ENCODE results near the gene GNB5. TPM values are rescaled to one million over a fixed set of nuclear protein-coding genes. Genes with fewer than 3 reads are reported as not detected.

Gene GNB5
- total RNA-seq, 1 experiment from 2014 or later, result 22.8 TPM

GRCh38 chr15:52214553-52214952 lies 23.4 kb upstream of the GNB5 start:
- POLR2A ChIA-PET (ENCODE audit: low non-redundant PET), result no interaction called here

DNA sequence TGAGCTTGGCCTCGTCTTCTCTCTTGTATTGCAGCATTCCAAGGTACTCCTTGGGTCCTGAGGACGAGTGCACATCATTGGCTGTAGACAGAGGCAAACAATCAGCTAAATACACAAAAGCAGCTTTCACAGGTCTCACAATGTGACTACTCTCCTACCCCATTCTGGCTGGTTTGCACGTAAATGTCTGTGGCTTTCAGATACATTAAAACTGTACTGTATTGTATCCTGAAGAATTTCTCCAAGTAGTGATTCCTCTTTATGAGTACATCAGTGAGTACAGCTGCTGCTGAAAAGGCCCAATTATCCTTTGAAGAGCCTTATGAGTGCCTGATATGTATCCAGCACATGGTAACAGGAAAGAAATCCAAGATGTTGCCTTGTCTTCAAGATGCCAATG lies 22.0 kb upstream of the GNB5 start:
- POLR2A ChIA-PET (ENCODE audit: low non-redundant PET), result no interaction called here
- TF ChIP-seq EZH2 (IDR thresholded peaks at IDR 0.05; ENCODE audit: borderline replicate concordance, low read depth, low read length, poor library complexity, severe bottlenecking), result no peak
- no peaks in the 10 kb centered on the region for H3K36me3 ChIP-seq (ENCODE audit: insufficient read depth, low read length, poor library complexity, severe bottlenecking)
- no peak for DNase-seq (ENCODE audit: low spot score)
- intact Hi-C loops (cut with micrococcal nuclease; ENCODE audit: unreplicated experiment), result no loop called here
- no peaks in the 10 kb centered on the region for H3K4me1 ChIP-seq (ENCODE audit: insufficient read depth, low read length, poor library complexity, severe bottlenecking)
- CTCF ChIA-PET, result no interaction called here
- no peaks in the 10 kb centered on the region for H3K27me3 ChIP-seq (replicated peaks; ENCODE audit: insufficient read depth, low read depth, low read length, poor library complexity)
- no peak overlapping the region for H3K4me3 ChIP-seq (ENCODE audit: low read depth, low read length, poor library complexity, severe bottlenecking)
- no peaks in the 10 kb centered on the region for H3K9me3 ChIP-seq (ENCODE audit: low read depth, low read length, poor library complexity, severe bottlenecking)
- no peak overlapping the region for H3K27ac ChIP-seq (ENCODE audit: low read depth, low read length, poor library complexity, severe bottlenecking)
- no TSS peak for BruUV-seq (replicated peaks)

More at GRCh38 chr15:52214553-52214952, 23.4 kb upstream of the GNB5 start:
- BruUV-seq (replicated peaks), result no TSS peak
- no peak for DNase-seq (ENCODE audit: low spot score)
- Histone ChIP-seq H3K9me3 (ENCODE audit: low read depth, low read length, poor library complexity, severe bottlenecking) (no peaks in the 10 kb centered on the region), H3K27ac (ENCODE audit: low read depth, low read length, poor library complexity, severe bottlenecking) (no peak overlapping the region), H3K4me3 (ENCODE audit: low read depth, low read length, poor library complexity, severe bottlenecking) (no peak overlapping the region), H3K36me3 (ENCODE audit: insufficient read depth, low read length, poor library complexity, severe bottlenecking) (no peaks in the 10 kb centered on the region), H3K27me3 (replicated peaks; ENCODE audit: insufficient read depth, low read depth, low read length, poor library complexity) (no peaks in the 10 kb centered on the region), H3K4me1 (ENCODE audit: insufficient read depth, low read length, poor library complexity, severe bottlenecking) (no peaks in the 10 kb centered on the region)
- intact Hi-C loops (cut with micrococcal nuclease; ENCODE audit: unreplicated experiment), result no loop called here
- CTCF ChIA-PET, result no interaction called here
- TF ChIP-seq, protein P1, sequence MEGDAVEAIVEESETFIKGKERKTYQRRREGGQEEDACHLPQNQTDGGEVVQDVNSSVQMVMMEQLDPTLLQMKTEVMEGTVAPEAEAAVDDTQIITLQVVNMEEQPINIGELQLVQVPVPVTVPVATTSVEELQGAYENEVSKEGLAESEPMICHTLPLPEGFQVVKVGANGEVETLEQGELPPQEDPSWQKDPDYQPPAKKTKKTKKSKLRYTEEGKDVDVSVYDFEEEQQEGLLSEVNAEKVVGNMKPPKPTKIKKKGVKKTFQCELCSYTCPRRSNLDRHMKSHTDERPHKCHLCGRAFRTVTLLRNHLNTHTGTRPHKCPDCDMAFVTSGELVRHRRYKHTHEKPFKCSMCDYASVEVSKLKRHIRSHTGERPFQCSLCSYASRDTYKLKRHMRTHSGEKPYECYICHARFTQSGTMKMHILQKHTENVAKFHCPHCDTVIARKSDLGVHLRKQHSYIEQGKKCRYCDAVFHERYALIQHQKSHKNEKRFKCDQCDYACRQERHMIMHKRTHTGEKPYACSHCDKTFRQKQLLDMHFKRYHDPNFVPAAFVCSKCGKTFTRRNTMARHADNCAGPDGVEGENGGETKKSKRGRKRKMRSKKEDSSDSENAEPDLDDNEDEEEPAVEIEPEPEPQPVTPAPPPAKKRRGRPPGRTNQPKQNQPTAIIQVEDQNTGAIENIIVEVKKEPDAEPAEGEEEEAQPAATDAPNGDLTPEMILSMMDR (conservative IDR thresholded peaks at IDR 0.05; ENCODE audit: low read depth, low read length), result no peak
- TF ChIP-seq EZH2 (IDR thresholded peaks at IDR 0.05; ENCODE audit: borderline replicate concordance, low read depth, low read length, poor library complexity, severe bottlenecking), result no peak

- H3K4me3 ChIP-seq (ENCODE audit: low read depth, low read length, poor library complexity, severe bottlenecking), result no peak overlapping the region
- intact Hi-C loops (cut with micrococcal nuclease; ENCODE audit: unreplicated experiment), result loop anchor here (5.0 kb wide), 1 partner anchor 426 kb away; no protein-coding TSS in a partner anchor
- BruUV-seq (replicated peaks), result no TSS peak
- POLR2A ChIA-PET (ENCODE audit: low non-redundant PET), result no interaction called here
- H3K9me3 ChIP-seq (ENCODE audit: low read depth, low read length, poor library complexity, severe bottlenecking), result no peaks in the 10 kb centered on the region
- H3K27me3 ChIP-seq (replicated peaks; ENCODE audit: insufficient read depth, low read depth, low read length, poor library complexity), result no peaks in the 10 kb centered on the region
- H3K4me1 ChIP-seq (ENCODE audit: insufficient read depth, low read length, poor library complexity, severe bottlenecking), result no peaks in the 10 kb centered on the region
- CTCF ChIA-PET, result interaction anchor here (0.6 to 1.2 kb wide), 6 partner anchors 9 to 237 kb away, joined by 3 to 5 read pairs (median 4); partner anchors contain the start of gene LEO1
- H3K36me3 ChIP-seq (ENCODE audit: insufficient read depth, low read length, poor library complexity, severe bottlenecking), result no peaks in the 10 kb centered on the region
- no peak overlapping the region for H3K27ac ChIP-seq (ENCODE audit: low read depth, low read length, poor library complexity, severe bottlenecking)
- TF ChIP-seq, protein P1 (conservative IDR thresholded peaks at IDR 0.05; ENCODE audit: low read depth, low read length), result peak; percentile 97
- no peak for TF ChIP-seq EZH2 (IDR thresholded peaks at IDR 0.05; ENCODE audit: borderline replicate concordance, low read depth, low read length, poor library complexity, severe bottlenecking)
- peak; percentile 86 for DNase-seq (ENCODE audit: low spot score)
Observed at GRCh38 chr15:52208306-52208946, 17.2 kb upstream of the GNB5 start.

GRCh38 chr15:52207191-52207590 lies 16.0 kb upstream of the GNB5 start:
- Histone ChIP-seq H3K4me1 (ENCODE audit: insufficient read depth, low read length, poor library complexity, severe bottlenecking) (no peaks in the 10 kb centered on the region), H3K4me3 (ENCODE audit: low read depth, low read length, poor library complexity, severe bottlenecking) (no peak overlapping the region), H3K27me3 (replicated peaks; ENCODE audit: insufficient read depth, low read depth, low read length, poor library complexity) (no peaks in the 10 kb centered on the region), H3K27ac (ENCODE audit: low read depth, low read length, poor library complexity, severe bottlenecking) (no peak overlapping the region), H3K9me3 (ENCODE audit: low read depth, low read length, poor library complexity, severe bottlenecking) (no peaks in the 10 kb centered on the region), H3K36me3 (ENCODE audit: insufficient read depth, low read length, poor library complexity, severe bottlenecking) (no peaks in the 10 kb centered on the region)
- intact Hi-C loops (cut with micrococcal nuclease; ENCODE audit: unreplicated experiment), result loop anchor here (5.0 kb wide), 1 partner anchor 425 kb away; no protein-coding TSS in a partner anchor
- DNase-seq (ENCODE audit: low spot score), result no peak
- BruUV-seq (replicated peaks), result no TSS peak
- CTCF ChIA-PET, result no interaction called here
- no peak for TF ChIP-seq EZH2 (IDR thresholded peaks at IDR 0.05; ENCODE audit: borderline replicate concordance, low read depth, low read length, poor library complexity, severe bottlenecking)
- TF ChIP-seq, protein P1 (conservative IDR thresholded peaks at IDR 0.05; ENCODE audit: low read depth, low read length), result no peak
- POLR2A ChIA-PET (ENCODE audit: low non-redundant PET), result no interaction called here

All from A673 (cell line).